Psoas muscle (tissue), 8 donors: Measurements from ENCODE around the gene FYB1. TPM values are rescaled to one million over a fixed set of nuclear protein-coding genes. Genes with fewer than 3 reads are reported as not detected.
A peak's percentile ranks its signal among the peaks of the same experiment; 100 is the strongest.

Source experiments
- ATAC-seq, 4 donors: fragments of 200-7000 bp; cut with Tn5 transposase; one replicate each; pipeline ENCODE4 v1.9.1; 2020; ENCODE audit warnings: moderate library complexity in 3 of 4, mild to moderate bottlenecking in 2 of 4
- DNase-seq, 2 donors: peaks; one replicate each; pipeline ENCODE4 v3.0.0-alpha.2; 2020
- H3K27ac ChIP-seq: fragments of 200-600 bp; one replicate; pipeline ENCODE4 v1.8.0; 2022
- H3K27me3 ChIP-seq, 3 donors: fragments of 200-600 bp in 1 of 3; one replicate each; pipeline versions ENCODE4 v1.6.1 to v1.8.0; 2013 to 2022; ENCODE audit warnings: low read length in 2 of 3, mild to moderate bottlenecking in 2 of 3, moderate library complexity in 1 of 3; ENCODE audit not compliant: insufficient read depth in 3 of 3
- H3K36me3 ChIP-seq, 2 donors: fragments of 200-600 bp in 1 of 2; one replicate each; pipeline versions ENCODE4 v1.6.1 to v1.8.0; 2013 to 2022; ENCODE audit warnings: low read depth in 1 of 2, mild to moderate bottlenecking in 1 of 2, moderate library complexity in 1 of 2; ENCODE audit not compliant: insufficient read depth in 1 of 2
- H3K4me1 ChIP-seq: fragments of 200-600 bp; one replicate; pipeline ENCODE4 v1.8.0; 2022
- H3K4me3 ChIP-seq: fragments of 200-600 bp; one replicate; pipeline ENCODE4 v1.8.0; 2022; ENCODE audit warnings: mild to moderate bottlenecking
- H3K9me3 ChIP-seq: fragments of 200-600 bp; one replicate; pipeline ENCODE4 v1.8.0; 2022
- CTCF ChIP-seq: fragments of 200-600 bp; IDR thresholded peaks from one replicate; pipeline ENCODE4 v1.8.0; 2022; ENCODE audit warnings: antibody characterized with exemption
- WGBS, 3 donors: extraction: QIAGEN DNeasy Blood & Tissue Kit; methylation state at CpG; one replicate each; pipeline versions ENCODE4 v1.1.6 to v1.1.7; 2013; 5-methylcytosine and 5-hydroxymethylcytosine counted together
- intact Hi-C, 2 donors: fragments of 100-400 bp; cut with DNase I; formaldehyde crosslinking; loops; one replicate each; pipeline versions ENCODE4 v1.11.0 to v1.14.2; 2022
- polyA plus RNA-seq, 3 donors: library from polyadenylated mRNA; stranded (reverse); fragments of 200-250 nt; gene quantifications; one replicate each; pipeline ENCODE4 v1.2.3, GENCODE V29; 2013
- total RNA-seq, 4 donors: library from RNA; stranded (reverse); fragmentation: NEBNext Ultra II Directional in 2 of 4; extraction: Animal tissue kit (Norgen Biotek cat#: 25700) in 2 of 4; gene quantifications; one replicate each; pipeline versions ENCODE4 v1.2.1 to v1.2.4, GENCODE V29; 2021 to 2023
- donor health status: healthy with polysubstance abuse.
- donor health status: DM: no; HTN: no; CAD: no; lungs with moderate emphysema.
- donor health status: Bipolar disorder and iron deficiency.
- donor health status: healthy.
- donor health status: DM: yes; HTN: yes; CAD: no.
- donor health status: DM: no; HTN: no; CAD: no.
- donor health status: DM: no; HTN: no; CAD: no.
- donor health status: DM: yes; HTN: yes; CAD: no.

The FYB1 gene
- total and polyA plus RNA-seq, 7 donors: 0.22 to 3.2 (median 1.3) TPM

DNA sequence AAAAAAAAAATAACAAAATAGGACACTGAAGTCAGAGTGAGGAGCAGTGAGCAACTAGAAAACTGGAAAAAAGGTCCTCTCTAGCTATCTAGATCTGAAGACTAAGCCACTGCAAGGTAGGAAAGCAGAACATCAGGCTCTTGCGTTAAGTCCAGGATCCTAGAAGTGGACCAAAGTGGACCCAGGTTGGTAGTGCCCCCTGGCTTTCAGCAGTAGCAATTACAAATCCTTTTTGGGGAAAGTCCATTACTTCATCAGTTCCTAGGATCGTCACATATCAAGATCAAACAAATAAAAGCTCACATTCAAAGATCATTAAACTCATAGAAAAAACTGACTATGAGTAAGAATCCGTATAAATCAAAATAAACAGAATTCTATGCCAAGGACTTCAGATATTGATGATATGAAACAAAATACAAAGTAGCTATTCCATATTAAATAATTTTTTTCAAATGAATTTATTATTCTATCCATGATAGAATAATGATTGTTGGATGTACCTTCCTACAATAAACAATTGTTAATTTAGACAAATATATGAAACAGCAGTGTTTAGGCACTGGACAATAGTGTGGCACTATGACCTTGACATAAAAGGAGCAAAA lies 138.7 kb downstream of the FYB1 start:
- H3K27ac ChIP-seq: no peak overlapping the region
- peak; percentile 92 for TF ChIP-seq CTCF
- no peaks in the 10 kb centered on the region for H3K9me3 ChIP-seq
- H3K4me3 ChIP-seq: no peak overlapping the region
- DNase-seq: no peak
- intact Hi-C loops: loop anchor here (2.0 to 5.0 kb wide), 2 partner anchors 76 to 83 kb away; no protein-coding TSS in a partner anchor
- ATAC-seq: peak; percentile 83 to 93 (median 91)
- peaks cover 21% of the 10 kb centered on the region for H3K4me1 ChIP-seq
- WGBS, 3 donors: 6 to 7% (median 7%) methylated on average over 3 of the region's 3 CpGs
- no peaks in the 10 kb centered on the region for H3K27me3 ChIP-seq
- H3K36me3 ChIP-seq: no peaks in the 10 kb centered on the region

DNA sequence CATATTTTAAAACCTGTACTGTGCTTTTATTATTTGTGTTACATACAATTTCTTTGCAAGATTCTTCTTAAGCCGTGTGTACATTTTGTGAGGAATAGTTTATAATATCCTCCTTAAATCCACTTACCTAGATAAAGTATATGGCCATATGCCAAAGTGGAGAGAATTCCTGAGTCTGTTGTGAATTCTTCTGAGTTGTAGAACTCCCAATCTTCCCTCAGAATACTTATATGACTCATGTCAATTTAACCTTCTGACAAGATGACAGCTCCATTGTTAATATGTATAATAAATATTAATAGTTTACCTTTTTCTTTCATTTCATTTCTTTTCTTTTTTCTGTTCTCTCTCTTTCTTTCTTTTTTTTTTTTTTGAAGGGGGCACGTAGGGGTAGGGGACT lies 139.2 kb downstream of the FYB1 start:
- ATAC-seq: peak in 1 of 4 donors; percentile 34
- Histone ChIP-seq H3K27ac (no peak overlapping the region), H3K4me3 (no peak overlapping the region), H3K27me3 (no peaks in the 10 kb centered on the region), H3K36me3 (no peaks in the 10 kb centered on the region), H3K4me1 (peaks cover 25% of the 10 kb centered on the region), H3K9me3 (no peaks in the 10 kb centered on the region)
- intact Hi-C loops: loop anchor here (2.0 to 5.0 kb wide), 2 partner anchors 75 to 83 kb away; no protein-coding TSS in a partner anchor
- DNase-seq: no peak
- no peak for TF ChIP-seq CTCF
- 69 to 76% (median 72%) methylated on average over 2 of the region's 2 CpGs for WGBS, 3 donors

DNA sequence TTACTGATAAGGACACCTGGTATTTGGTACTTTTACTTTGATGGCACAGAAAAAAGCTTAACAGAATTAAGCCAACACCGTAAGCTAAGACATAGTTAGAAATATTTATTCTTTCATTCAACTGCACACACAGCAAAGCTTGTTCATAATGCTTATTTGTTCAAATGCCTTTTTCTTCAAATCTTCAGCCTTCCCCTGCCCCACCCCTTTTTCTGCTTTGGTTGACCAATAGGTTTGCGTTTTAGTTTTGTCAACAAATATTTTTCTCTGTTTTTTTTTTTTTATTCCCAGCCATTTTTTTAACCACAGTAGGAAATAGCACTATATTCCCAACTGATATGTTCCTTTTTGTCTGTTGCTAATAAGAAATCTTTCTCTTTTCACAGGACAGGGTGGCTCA lies 140.2 kb downstream of the FYB1 start:
- no peak for ATAC-seq
- TF ChIP-seq CTCF: no peak
- H3K27ac ChIP-seq: no peak overlapping the region
- no peaks in the 10 kb centered on the region for H3K27me3 ChIP-seq
- no peaks in the 10 kb centered on the region for H3K9me3 ChIP-seq
- DNase-seq: no peak
- H3K4me3 ChIP-seq: no peak overlapping the region
- 79 to 91% (median 83%) methylated on average over 2 of the region's 2 CpGs for WGBS, 3 donors
- intact Hi-C loops: loop anchor here in 1 of 2 donors (5.0 kb wide), 1 partner anchor 82 kb away; no protein-coding TSS in a partner anchor
- no peaks in the 10 kb centered on the region for H3K36me3 ChIP-seq
- peaks cover 25% of the 10 kb centered on the region for H3K4me1 ChIP-seq

DNA sequence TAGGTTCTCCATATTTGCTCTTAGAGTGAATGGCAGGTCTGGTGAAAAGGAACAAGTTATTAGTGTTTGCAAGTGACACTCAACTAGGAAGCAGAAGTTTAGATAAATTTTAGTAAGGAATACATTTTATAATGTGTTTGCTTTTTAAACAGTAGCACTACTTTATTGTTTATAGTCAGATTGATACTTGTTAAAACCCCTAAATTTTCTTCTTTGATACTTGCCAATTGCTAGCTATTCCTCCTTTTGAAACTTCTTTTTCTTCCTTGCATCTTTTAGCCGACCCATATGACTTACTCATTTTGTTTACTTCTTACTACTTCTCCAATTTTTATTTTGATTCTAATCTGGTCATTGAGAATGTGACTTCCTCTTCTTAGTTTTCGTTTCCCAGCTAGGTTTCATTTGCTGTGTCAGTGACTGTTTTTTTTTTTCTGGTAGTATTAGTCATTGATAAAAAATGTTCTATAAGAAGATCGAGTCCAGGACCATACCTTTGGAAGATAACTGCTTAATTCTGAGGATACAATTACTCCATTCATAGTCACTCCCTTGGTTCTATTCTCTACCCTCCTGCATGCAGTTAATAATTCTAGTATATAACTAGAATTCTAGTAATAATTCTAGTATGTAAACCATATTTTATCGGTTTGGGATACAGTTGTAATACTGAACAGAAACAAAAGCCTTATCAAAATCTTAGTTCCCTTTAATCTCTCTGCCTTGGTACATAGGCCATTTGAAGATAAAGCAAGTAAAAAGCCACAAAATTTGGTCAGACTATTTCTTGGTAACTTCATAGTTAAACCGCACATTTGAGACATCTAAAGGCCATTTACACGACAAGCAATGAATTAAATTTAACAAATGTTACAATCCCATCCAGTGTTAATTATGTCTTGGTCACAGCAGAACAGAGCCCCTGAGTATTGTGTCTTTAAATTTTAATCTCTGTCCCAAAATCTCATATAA lies 142.3 kb downstream of the FYB1 start:
- Histone ChIP-seq H3K9me3 (no peaks in the 10 kb centered on the region), H3K27ac (peak overlapping the region; percentile 93), H3K27me3 (no peaks in the 10 kb centered on the region), H3K36me3 (no peaks in the 10 kb centered on the region), H3K4me1 (peaks cover 30% of the 10 kb centered on the region), H3K4me3 (peak overlapping the region; percentile 74)
- no peak for TF ChIP-seq CTCF
- intact Hi-C loops: loop anchor here in 1 of 2 donors (5.0 kb wide), 1 partner anchor 80 kb away; no protein-coding TSS in a partner anchor
- ATAC-seq: no peak
- 49 to 67% (median 49%) methylated on average over 6 of the region's 6 CpGs for whole genome bisulfite sequencing, 3 donors
- no peak for DNase-seq
